ENCODE measurements around the gene MAP1B.

The MAP1B gene

DNA sequence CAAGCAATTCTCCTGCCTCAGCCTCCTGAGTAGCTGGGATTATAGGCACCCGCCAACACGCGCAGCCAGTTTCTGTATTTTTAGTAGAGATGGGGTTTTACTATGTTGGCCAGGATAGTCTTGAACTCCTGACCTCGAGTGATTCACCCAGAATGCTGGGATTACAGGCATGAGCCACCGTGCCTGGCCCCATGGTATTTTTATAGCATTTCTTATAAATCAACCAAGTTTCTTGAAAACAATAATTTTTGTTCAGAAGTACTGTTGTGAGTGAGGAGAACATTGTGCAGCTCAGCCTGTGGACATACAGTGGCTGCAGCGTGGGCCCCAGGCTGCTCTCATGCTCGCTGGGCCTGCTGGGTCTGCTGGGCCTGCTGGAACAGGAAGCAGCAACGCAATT lies 45.3 kb downstream of the MAP1B start:
- no peaks in the 10 kb centered on the region for H3K36me3 ChIP-seq (ENCODE audit: control insufficient read depth in 1 of 2, insufficient read depth in 2 of 2, low read length in 2 of 2)
- H3K27ac ChIP-seq (ENCODE audit: low read length) = no peak overlapping the region
- no peak overlapping the region for H3K4me3 ChIP-seq (ENCODE audit: low read depth in 1 of 2, low read length in 2 of 2)
- H3K27me3 ChIP-seq (ENCODE audit: low read depth, low read length) = no peaks in the 10 kb centered on the region
- H3K4me1 ChIP-seq (ENCODE audit: control insufficient read depth in 1 of 2, insufficient read depth in 2 of 2, low read length in 2 of 2) = peaks cover 6 to 18% of the 10 kb centered on the region in 2 donors
- H3K9me3 ChIP-seq (ENCODE audit: control insufficient read depth in 1 of 2, low read length in 2 of 2) = no peaks in the 10 kb centered on the region

DNA sequence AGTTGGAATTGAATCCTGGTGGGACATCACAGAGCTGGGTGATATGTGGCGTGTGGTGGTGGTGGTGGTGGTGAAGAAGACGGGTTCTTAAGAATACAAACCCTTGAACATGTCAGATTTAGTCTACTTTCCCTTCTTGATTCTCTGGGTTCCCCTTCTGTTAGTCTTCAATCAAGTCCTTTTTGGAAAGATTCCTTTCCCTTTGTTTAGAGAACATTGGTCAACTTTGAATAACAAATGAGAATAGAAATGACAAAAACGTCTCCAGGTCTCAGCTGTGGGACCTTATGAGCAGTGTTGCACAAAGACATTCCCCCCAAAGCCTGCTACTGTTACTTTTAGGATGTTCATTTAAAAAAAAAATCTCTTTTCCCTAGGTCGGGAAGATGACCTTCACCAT lies 46.3 kb downstream of the MAP1B start:
- no peaks in the 10 kb centered on the region for H3K36me3 ChIP-seq (ENCODE audit: control insufficient read depth in 1 of 2, insufficient read depth in 2 of 2, low read length in 2 of 2)
- H3K27me3 ChIP-seq (ENCODE audit: low read depth, low read length) = no peaks in the 10 kb centered on the region
- no peak overlapping the region for H3K4me3 ChIP-seq (ENCODE audit: low read depth in 1 of 2, low read length in 2 of 2)
- H3K9me3 ChIP-seq (ENCODE audit: control insufficient read depth in 1 of 2, low read length in 2 of 2) = no peaks in the 10 kb centered on the region
- no peak overlapping the region for H3K27ac ChIP-seq (ENCODE audit: low read length)
- peaks cover 6 to 20% of the 10 kb centered on the region in 2 donors for H3K4me1 ChIP-seq (ENCODE audit: control insufficient read depth in 1 of 2, insufficient read depth in 2 of 2, low read length in 2 of 2)

DNA sequence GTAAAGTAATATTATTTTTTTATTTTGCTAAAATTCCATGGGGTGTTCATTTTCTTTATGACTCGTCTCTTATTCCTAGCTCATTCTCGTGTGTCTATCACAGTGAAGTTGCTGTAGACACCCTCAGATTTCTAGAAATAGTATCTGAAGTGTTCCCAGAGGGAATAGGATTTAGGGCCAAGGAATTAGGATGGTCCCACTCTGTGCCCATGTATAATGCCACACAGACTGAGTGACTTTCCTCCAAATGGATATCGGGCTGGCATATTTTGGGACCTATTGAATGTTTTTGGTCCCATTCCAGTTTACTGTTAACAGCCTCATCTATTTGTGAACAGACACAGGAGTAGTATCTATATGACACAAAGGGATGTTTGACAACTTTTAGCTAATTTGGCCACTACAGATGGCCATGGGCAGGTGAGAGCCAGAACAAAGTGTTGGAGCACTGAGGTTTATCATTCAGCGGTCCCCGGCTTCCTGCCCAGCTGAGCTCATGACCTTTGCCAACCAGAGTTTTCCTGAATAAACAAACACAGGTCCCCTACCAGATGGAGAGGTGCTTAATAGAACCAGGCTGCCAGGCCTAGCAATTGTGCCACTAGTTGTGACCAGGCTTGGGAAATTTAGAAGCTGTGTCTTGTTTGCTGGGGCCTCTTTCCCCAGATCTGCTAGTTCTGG lies 46.9 kb downstream of the MAP1B start:
- Histone ChIP-seq H3K36me3 (ENCODE audit: control insufficient read depth in 1 of 2, insufficient read depth in 2 of 2, low read length in 2 of 2) (no peaks in the 10 kb centered on the region), H3K9me3 (ENCODE audit: control insufficient read depth in 1 of 2, low read length in 2 of 2) (no peaks in the 10 kb centered on the region), H3K4me1 (ENCODE audit: control insufficient read depth in 1 of 2, insufficient read depth in 2 of 2, low read length in 2 of 2) (peaks cover 6 to 18% of the 10 kb centered on the region in 2 donors), H3K27ac (ENCODE audit: low read length) (no peak overlapping the region), H3K4me3 (ENCODE audit: low read depth in 1 of 2, low read length in 2 of 2) (no peak overlapping the region), H3K27me3 (ENCODE audit: low read depth, low read length) (no peaks in the 10 kb centered on the region)

DNA sequence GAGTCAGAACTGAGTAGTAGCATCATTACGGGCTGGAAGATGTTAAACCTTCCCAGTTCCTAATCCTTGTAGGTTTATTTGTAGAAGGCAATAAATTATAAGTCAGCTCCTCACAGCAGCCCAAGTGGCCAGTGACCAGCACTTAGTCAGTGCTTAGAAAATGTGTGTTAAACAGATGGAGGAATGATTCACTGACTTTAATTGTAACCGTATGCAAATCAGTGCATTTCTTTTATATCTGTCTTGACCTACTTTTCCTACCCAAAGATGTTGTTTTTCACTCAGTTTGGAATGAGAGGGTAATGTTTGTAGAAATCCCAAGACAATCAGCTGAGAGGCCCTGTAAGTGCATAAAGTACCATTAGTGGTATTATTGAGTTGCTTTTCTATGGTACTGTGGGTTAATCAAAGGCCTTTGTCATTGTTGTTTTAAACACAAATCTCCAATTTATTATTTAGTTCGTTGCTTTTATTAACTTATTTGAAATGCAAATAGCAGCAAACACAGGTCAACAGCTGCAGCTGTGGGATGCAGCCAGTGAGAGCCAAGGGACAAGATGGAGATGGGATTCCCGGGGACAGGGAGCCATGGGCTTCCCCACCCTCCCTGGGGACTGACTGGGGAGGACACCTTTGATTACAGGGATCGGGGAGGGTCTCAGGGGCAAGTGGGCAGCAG lies 49.8 kb downstream of the MAP1B start:
- H3K36me3 ChIP-seq (ENCODE audit: control insufficient read depth in 1 of 2, insufficient read depth in 2 of 2, low read length in 2 of 2) = peaks cover 0 to 4% of the 10 kb centered on the region in 2 donors
- H3K4me1 ChIP-seq (ENCODE audit: control insufficient read depth in 1 of 2, insufficient read depth in 2 of 2, low read length in 2 of 2) = peaks cover 4 to 16% of the 10 kb centered on the region in 2 donors
- H3K27me3 ChIP-seq (ENCODE audit: low read depth, low read length) = no peaks in the 10 kb centered on the region
- no peak overlapping the region for H3K27ac ChIP-seq (ENCODE audit: low read length)
- H3K4me3 ChIP-seq (ENCODE audit: low read depth in 1 of 2, low read length in 2 of 2) = no peak overlapping the region
- no peaks in the 10 kb centered on the region for H3K9me3 ChIP-seq (ENCODE audit: control insufficient read depth in 1 of 2, low read length in 2 of 2)

DNA sequence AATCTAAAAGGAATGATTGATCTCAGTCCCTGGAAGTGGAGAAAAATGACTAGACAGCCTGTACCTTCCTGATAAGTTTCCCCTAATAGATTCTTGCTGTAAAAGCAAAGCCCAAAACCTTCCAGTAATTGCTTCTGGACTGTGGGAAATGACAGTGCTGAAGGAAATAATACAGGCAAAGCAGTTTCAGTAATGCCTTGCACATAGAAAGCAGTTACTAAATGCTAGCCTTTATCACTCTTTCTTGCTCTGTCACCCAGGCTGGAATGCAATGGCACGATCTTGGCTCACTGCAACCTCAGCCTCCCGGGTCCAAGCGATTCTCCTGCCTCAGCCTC lies 50.3 kb downstream of the MAP1B start:
- H3K27me3 ChIP-seq (ENCODE audit: low read depth, low read length) = no peaks in the 10 kb centered on the region
- no peaks in the 10 kb centered on the region for H3K9me3 ChIP-seq (ENCODE audit: control insufficient read depth in 1 of 2, low read length in 2 of 2)
- peaks cover 4 to 16% of the 10 kb centered on the region in 2 donors for H3K4me1 ChIP-seq (ENCODE audit: control insufficient read depth in 1 of 2, insufficient read depth in 2 of 2, low read length in 2 of 2)
- no peak overlapping the region for H3K27ac ChIP-seq (ENCODE audit: low read length)
- no peak overlapping the region for H3K4me3 ChIP-seq (ENCODE audit: low read depth in 1 of 2, low read length in 2 of 2)
- peaks cover 0 to 4% of the 10 kb centered on the region in 2 donors for H3K36me3 ChIP-seq (ENCODE audit: control insufficient read depth in 1 of 2, insufficient read depth in 2 of 2, low read length in 2 of 2)

DNA sequence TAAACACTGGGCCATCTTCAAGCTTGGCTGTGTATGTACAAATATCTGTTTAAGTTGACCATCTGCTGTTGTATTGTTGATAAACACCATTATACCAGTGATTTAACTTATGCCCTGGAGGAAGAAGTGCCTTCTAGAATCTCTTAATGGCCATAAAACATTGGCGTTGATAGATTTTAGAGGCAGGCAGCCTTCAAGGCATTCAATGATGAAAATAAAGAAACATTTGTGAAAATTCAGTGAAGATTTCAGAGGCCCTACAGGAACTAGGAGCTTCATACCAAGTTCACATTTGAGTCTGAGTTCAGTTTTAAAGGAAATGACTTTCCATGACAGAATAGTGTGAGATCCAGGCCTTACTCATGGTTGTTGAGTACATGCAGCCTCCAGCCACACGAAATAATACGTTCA lies 52.2 kb downstream of the MAP1B start:
- Histone ChIP-seq H3K27me3 (ENCODE audit: low read depth, low read length) (no peaks in the 10 kb centered on the region), H3K27ac (ENCODE audit: low read length) (peak overlapping the region; percentile 18), H3K4me1 (ENCODE audit: control insufficient read depth in 1 of 2, insufficient read depth in 2 of 2, low read length in 2 of 2) (peaks cover 4 to 12% of the 10 kb centered on the region in 2 donors), H3K9me3 (ENCODE audit: control insufficient read depth in 1 of 2, low read length in 2 of 2) (no peaks in the 10 kb centered on the region), H3K4me3 (ENCODE audit: low read depth in 1 of 2, low read length in 2 of 2) (no peak overlapping the region), H3K36me3 (ENCODE audit: control insufficient read depth in 1 of 2, insufficient read depth in 2 of 2, low read length in 2 of 2) (peaks cover 0 to 4% of the 10 kb centered on the region in 2 donors)

DNA sequence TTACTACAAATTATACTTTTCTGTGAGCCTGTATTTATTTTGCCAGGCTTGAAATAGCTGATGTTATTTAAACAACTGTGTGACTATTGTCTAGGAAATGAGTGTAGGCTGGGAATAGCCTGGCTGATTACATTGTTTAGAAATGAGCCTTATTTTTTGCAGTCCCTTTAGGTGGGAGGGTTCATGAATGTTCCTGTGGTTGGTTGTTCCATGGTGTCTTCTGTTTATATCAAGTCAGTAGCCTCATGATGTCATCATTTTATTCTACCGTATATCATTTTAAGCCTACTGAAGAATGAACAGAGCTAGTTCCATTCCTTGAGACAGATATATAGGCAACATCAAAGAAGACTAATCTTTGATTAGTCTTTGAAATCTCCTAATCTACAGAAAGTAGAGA lies 53.1 kb downstream of the MAP1B start:
- H3K4me1 ChIP-seq (ENCODE audit: control insufficient read depth in 1 of 2, insufficient read depth in 2 of 2, low read length in 2 of 2) = peaks cover 4 to 8% of the 10 kb centered on the region in 2 donors

DNA sequence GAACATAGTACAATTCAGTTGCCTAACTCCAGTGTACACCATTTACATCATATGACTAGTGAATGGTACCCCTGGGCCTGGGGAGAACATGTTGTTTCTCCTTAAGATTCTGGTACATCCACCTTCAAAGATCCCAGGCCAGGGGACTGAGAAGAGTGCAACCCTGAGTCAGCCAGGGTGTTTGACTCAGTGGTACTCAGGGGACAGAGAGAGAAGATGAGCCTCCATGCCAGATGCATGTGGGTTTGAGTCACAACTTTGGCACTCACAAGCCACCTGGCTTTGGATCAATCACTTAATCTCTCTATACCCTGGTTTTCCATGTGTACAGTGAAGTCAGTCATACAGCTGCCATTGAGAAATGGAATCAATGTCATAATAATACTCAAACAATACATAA lies 53.7 kb downstream of the MAP1B start:
- Histone ChIP-seq H3K27me3 (ENCODE audit: low read depth, low read length) (no peaks in the 10 kb centered on the region), H3K27ac (ENCODE audit: low read length) (peak overlapping the region; percentile 6), H3K36me3 (ENCODE audit: control insufficient read depth in 1 of 2, insufficient read depth in 2 of 2, low read length in 2 of 2) (peaks cover 0 to 4% of the 10 kb centered on the region in 2 donors), H3K4me3 (ENCODE audit: low read depth in 1 of 2, low read length in 2 of 2) (no peak overlapping the region), H3K9me3 (ENCODE audit: control insufficient read depth in 1 of 2, low read length in 2 of 2) (no peaks in the 10 kb centered on the region), H3K4me1 (ENCODE audit: control insufficient read depth in 1 of 2, insufficient read depth in 2 of 2, low read length in 2 of 2) (peaks cover 4 to 9% of the 10 kb centered on the region in 2 donors)

More for the DNA sequence above, 53.1 kb downstream of the MAP1B start:
- H3K27me3 ChIP-seq (ENCODE audit: low read depth, low read length) = no peaks in the 10 kb centered on the region
- H3K9me3 ChIP-seq (ENCODE audit: control insufficient read depth in 1 of 2, low read length in 2 of 2) = no peaks in the 10 kb centered on the region
- peaks cover 0 to 4% of the 10 kb centered on the region in 2 donors for H3K36me3 ChIP-seq (ENCODE audit: control insufficient read depth in 1 of 2, insufficient read depth in 2 of 2, low read length in 2 of 2)
- peak overlapping the region; percentile 18 for H3K27ac ChIP-seq (ENCODE audit: low read length)
- H3K4me3 ChIP-seq (ENCODE audit: low read depth in 1 of 2, low read length in 2 of 2) = no peak overlapping the region

DNA sequence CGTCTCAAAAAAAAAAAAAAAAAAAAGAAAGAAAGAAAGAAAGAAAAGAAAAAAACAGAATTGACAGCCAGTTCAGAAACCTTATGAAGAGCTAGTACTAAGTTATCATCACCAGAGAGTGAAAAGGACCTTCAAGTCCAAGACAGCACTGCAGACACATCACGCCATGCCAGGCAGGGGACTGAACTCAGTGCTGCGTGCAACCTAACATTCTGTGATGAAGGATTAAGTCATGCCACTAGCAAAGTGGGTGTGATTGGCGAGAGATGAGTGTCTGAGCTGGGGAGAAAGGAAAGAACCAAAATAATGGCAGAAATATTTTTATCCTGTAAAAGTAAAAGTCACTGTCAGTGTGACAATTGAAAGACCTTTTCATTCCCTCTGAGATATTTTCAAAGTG lies 54.7 kb downstream of the MAP1B start:
- Histone ChIP-seq H3K4me3 (ENCODE audit: low read depth in 1 of 2, low read length in 2 of 2) (no peak overlapping the region), H3K36me3 (ENCODE audit: control insufficient read depth in 1 of 2, insufficient read depth in 2 of 2, low read length in 2 of 2) (peaks cover 0 to 4% of the 10 kb centered on the region in 2 donors), H3K9me3 (ENCODE audit: control insufficient read depth in 1 of 2, low read length in 2 of 2) (no peaks in the 10 kb centered on the region), H3K27me3 (ENCODE audit: low read depth, low read length) (no peaks in the 10 kb centered on the region), H3K27ac (ENCODE audit: low read length) (no peak overlapping the region), H3K4me1 (ENCODE audit: control insufficient read depth in 1 of 2, insufficient read depth in 2 of 2, low read length in 2 of 2) (peaks cover 4 to 18% of the 10 kb centered on the region in 2 donors)

DNA sequence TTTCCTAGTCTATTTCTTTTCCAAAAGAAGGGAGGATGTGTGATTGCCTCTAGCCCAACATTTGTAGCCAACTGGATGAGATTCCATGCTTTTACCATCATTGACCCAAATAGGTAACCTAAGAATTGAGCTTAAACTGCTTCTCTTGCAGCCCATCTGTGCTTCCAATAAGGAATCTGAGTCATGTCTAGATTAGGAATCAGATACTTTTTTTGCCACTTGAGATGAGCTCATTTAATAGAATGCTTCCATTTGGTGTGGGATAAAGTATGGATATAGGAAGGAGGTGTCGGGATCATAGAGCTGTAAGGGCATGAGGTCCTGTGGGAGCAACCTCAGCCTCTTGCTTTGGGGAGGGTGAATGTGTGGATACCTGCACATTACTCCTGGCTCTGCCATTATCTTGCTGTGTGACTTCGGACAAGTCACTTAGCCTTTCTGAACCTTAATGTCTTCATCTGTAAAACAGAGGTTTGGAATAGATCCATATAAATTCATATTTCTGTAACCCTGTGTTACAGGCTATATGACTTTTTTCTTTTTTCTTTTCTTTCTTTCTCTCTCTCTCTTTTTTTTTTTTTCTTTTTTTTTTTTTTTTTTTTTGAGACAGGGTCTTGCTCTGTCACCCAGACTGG lies 56.2 kb downstream of the MAP1B start:
- H3K27ac ChIP-seq (ENCODE audit: low read length) = no peak overlapping the region
- peaks cover 9 to 15% of the 10 kb centered on the region in 2 donors for H3K4me1 ChIP-seq (ENCODE audit: control insufficient read depth in 1 of 2, insufficient read depth in 2 of 2, low read length in 2 of 2)
- no peaks in the 10 kb centered on the region for H3K27me3 ChIP-seq (ENCODE audit: low read depth, low read length)

DNA sequence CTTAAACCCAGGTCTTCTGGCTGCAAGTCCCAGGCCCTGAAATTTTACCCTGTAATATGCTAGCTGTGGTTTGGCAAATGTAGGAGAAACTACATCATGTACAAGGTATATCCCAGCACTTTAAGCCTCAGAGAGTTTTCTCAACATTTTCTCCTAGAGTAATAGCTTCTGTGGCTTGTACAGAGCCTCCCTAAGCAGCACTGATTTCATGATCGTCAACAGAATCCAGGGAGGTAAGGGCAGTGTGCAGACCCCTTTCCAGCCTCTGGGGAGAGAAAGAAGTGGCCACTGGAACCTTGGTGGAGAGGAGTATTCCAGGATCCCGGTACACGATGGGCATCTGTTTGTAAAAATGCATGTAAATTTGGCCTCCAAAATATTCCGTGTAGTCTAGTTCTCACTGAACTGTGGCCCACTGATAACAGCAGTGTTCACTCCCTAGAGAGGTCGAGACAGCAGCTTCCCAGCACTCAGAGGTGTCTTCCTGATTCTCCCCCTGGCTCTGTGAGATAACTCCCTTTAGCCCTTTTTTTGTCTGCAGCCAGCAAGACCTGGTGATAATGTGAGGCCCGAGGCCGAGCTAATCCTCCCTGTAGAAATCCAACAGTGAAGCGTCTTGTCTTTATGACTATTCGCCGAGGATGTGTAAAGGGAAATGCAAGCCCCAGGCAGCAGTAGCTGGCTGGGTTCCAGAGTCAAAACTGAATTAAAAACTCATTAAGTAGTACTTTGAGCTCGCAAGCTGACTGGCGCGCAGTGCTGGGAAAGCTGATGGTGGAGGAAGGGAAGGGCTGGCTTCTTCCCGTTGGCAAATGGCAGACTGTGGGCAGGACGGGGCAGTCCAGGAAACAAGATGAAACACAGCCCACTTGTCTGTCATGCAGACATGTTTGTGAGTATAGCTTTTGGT lies 59.0 kb downstream of the MAP1B start:
- Histone ChIP-seq H3K27ac (ENCODE audit: low read length) (peak overlapping the region; percentile 40), H3K4me1 (ENCODE audit: control insufficient read depth in 1 of 2, insufficient read depth in 2 of 2, low read length in 2 of 2) (peaks cover 6 to 15% of the 10 kb centered on the region in 2 donors), H3K4me3 (ENCODE audit: low read depth in 1 of 2, low read length in 2 of 2) (peak overlapping the region; percentile 17 to 55)

More for the DNA sequence above, 56.2 kb downstream of the MAP1B start:
- peaks cover 0 to 4% of the 10 kb centered on the region in 2 donors for H3K36me3 ChIP-seq (ENCODE audit: control insufficient read depth in 1 of 2, insufficient read depth in 2 of 2, low read length in 2 of 2)
- H3K4me3 ChIP-seq (ENCODE audit: low read depth in 1 of 2, low read length in 2 of 2) = no peak overlapping the region
- H3K9me3 ChIP-seq (ENCODE audit: control insufficient read depth in 1 of 2, low read length in 2 of 2) = no peaks in the 10 kb centered on the region

More for the DNA sequence above, 59.0 kb downstream of the MAP1B start:
- Histone ChIP-seq H3K27me3 (ENCODE audit: low read depth, low read length) (no peaks in the 10 kb centered on the region), H3K9me3 (ENCODE audit: control insufficient read depth in 1 of 2, low read length in 2 of 2) (no peaks in the 10 kb centered on the region), H3K36me3 (ENCODE audit: control insufficient read depth in 1 of 2, insufficient read depth in 2 of 2, low read length in 2 of 2) (no peaks in the 10 kb centered on the region)

All from muscle layer of duodenum (tissue), 2 donors.